Middle frontal gyrus (tissue), 1 donor: ENCODE data around the gene EFCAB6.

Source experiments
- DNase-seq: peaks from one replicate; pipeline ENCODE4 v3.0.0-alpha.2; 2015; ENCODE audit warnings: low spot score; ENCODE audit errors: extremely low spot score

EFCAB6 gene, protein sequence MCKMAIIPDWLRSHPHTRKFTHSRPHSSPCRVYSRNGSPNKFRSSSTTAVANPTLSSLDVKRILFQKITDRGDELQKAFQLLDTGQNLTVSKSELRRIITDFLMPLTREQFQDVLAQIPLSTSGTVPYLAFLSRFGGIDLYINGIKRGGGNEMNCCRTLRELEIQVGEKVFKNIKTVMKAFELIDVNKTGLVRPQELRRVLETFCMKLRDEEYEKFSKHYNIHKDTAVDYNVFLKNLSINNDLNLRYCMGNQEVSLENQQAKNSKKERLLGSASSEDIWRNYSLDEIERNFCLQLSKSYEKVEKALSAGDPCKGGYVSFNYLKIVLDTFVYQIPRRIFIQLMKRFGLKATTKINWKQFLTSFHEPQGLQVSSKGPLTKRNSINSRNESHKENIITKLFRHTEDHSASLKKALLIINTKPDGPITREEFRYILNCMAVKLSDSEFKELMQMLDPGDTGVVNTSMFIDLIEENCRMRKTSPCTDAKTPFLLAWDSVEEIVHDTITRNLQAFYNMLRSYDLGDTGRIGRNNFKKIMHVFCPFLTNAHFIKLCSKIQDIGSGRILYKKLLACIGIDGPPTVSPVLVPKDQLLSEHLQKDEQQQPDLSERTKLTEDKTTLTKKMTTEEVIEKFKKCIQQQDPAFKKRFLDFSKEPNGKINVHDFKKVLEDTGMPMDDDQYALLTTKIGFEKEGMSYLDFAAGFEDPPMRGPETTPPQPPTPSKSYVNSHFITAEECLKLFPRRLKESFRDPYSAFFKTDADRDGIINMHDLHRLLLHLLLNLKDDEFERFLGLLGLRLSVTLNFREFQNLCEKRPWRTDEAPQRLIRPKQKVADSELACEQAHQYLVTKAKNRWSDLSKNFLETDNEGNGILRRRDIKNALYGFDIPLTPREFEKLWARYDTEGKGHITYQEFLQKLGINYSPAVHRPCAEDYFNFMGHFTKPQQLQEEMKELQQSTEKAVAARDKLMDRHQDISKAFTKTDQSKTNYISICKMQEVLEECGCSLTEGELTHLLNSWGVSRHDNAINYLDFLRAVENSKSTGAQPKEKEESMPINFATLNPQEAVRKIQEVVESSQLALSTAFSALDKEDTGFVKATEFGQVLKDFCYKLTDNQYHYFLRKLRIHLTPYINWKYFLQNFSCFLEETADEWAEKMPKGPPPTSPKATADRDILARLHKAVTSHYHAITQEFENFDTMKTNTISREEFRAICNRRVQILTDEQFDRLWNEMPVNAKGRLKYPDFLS (N-terminal part only)

DNA sequence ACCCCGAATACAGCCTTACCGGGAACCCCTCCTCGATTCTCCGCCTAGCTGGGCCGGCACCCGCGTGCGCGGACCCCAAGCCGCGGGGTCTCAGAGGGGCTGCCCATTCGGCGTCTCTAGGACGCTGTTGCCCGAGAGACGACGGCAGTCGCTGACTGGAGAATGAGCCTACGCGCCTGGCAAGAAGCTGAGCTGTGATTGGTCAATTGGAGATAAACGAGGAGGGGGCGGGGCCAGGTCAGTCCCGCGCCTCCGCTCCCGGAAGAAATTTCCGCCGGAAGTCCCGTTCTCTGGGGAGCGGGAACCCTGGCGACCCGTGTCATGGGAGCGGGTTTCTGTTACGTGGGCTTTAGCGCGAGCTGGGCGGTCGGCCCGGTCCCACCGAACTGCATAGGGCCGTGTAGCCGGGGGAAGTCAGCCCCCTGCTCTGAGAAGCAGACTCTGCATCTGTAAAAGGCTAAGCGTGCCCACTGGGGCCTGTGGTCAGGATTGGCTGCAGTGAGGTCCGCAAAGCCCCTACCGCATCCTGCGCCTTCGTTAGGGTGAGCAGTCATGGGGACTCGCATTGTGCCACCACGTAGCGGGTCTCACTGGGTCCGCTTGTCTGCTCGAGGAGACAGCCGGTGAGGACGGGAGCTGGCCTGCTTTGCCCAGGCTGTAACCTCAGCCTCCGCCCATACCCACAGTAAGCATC, at the start of gene EFCAB6:
TSS of gene EFCAB6 (minus strand) at position 157 of the 694 bp plus-strand sequence. CDS start 29,987 bp downstream, outside the sequence.
- DNase-seq, result peak; percentile 88

DNA sequence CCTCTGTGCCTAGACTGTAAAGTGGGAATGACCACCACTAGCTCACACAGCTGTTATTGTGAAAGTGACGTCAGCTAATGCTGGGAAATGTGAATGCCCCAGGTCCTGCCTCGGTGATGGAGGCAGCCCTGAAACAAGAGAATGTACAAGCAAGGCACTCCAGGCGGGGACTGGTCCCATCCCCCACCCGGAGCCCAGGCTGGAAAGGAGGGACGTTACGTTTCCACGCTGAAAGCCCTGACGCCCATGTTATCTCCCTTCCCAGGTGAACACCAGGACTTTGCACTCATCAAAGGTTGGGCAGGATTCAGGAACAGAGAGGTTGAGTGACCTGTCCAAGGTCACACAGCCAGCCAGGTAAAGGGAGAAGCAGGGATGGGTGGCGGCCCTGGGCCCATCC, 49.4 kb upstream of the EFCAB6 start:
- no peak for DNase-seq

DNA sequence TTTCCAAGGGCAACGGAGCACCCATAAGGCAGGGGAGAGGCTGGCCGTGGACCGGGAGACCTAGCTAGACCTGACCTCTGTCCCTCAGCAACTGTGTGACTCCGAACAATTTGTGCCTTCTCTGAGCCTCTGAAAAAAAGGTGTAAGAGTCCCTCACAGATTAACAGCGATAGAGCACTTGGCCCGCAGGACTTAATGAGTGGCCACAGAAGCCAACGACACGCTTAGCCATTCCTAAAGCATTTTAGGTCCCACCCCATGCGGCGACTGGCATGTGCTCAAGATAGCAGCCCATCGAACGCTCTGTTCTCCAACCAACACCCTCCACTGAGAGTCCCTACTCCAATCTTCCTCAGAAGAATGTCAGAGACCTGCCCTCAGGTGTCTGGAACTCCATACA, 48.7 kb upstream of the EFCAB6 start:
- no peak for DNase-seq

DNA sequence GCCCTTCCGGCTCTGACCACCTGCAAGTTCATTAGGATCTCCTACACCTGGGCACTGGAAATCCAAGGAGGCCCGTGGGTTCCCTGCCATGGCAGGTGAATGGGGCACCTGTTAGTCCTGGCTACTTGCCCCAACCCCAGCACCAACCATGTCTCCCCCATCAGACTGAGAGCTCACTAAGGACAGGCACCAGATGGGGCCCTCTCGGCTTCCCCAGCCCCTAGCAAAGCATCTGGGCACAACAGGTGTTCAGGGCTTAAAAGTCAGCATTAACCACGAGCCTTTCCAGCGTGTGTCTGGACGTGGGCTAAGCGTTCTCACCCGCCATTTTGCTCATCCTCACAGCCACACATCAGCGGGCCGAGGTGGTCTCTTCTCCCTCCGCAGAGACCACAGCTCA, 48.0 kb upstream of the EFCAB6 start:
- DNase-seq, result no peak

DNA sequence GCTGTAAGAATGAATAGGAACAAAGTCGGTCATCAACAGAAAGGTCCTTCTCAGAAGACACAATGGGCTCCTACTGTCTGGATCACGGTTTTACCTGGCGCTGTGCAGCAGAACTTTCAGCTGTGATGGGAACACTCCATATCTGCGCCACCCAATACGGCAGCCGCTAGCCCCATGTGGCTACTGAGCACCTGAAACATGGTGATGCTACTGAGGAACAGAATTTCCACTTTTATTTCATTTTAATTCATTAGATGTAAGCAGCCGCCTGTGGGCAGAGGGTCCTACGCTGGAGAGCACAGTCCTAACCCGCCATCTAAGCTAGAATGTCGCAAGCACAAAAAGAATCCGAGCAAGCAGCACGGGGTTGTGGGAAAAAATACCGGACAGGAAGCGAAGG, 47.5 kb upstream of the EFCAB6 start:
- DNase-seq, result no peak

DNA sequence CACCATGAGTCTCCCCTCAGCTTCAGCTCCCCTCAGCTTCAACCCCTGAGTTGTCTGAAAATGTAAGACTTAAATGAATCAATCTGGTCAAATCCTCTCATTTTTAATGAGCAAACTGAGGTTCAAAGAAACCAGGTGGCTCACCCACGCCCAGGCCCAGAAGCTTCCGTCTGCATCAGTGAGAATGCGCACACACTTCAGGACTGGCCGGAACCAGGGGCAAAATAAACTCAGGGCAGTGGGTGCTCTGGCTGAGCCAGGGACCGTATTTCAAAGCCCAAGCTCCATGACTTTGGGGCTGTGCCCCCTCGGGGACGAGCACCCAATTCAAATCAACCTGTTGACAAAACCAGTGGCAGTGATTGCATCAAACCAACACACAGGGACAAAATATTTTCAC, 47.1 kb upstream of the EFCAB6 start:
- DNase-seq, result no peak

DNA sequence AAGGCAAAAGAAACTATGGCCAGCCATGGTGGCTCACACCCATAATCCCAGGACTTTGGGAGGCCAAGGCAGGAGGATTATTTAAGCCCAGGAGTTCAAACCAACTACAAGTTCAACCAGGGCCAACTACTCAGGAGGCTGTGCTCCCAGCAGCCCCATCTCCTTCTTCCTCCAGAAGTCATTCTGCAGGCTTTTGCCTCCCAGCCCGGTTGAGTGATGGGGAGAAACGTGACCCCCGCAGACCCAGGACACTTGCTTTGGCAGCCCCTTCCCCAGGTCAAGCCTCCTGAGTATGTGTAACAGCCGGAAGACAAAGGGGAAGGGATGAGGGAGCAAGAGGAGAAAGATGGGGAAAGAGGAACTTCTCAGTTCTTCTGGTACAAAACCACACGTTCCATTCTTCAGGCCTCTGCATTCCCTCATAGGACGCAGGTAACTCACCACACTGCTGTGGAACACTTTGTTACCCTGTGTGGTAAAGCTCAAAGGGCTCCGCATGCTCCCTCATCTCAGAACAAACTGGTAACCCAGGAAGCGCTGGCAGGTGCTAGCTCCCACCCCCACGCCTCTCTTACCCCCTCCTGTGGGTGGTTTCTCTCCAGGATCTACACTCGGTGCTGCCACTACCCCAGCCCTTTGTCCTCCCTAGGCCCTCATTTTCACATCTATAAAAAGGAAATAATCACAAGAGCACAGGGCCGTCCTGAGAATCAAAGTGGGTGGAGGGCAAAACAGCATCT, 46.2 kb upstream of the EFCAB6 start:
- DNase-seq, result no peak

DNA sequence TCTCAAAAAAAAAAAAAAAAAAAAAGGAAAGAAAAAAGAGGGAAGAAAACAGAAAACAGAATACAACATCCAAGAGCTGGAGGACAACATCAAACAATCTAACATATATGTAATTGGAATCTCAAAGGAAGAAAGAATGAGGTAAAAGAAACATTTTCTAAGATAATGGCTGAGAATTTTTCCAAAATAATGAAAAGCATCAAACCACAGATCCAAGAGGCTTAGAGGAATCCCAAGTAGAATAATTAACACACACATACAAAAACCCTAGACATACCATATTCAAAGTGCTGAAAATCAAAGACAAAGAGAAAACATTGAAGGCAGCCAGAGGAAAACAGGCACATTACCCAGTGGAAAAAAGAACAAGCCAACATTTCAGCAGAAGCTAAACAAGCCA, 45.3 kb upstream of the EFCAB6 start:
- no peak for DNase-seq

DNA sequence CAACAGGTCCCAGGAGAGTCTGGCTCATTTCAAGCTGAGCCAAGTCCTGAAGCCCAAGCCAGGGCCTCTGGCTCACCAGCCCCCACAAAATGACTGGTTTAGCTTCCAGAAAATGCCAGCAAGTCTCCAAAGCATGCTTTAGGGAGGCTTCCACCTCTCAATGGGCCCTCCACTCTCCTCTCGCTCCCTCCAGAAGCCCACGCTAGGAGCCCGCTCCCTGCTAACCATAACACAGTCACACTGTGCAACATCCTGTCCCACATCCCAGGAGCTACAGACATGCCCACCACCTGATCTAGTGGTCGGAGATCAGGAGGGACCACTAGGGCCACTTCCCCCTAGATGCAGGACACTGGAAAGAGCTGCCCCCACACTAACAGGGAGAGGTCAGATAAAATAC, 43.3 kb upstream of the EFCAB6 start:
- DNase-seq, result no peak

DNA sequence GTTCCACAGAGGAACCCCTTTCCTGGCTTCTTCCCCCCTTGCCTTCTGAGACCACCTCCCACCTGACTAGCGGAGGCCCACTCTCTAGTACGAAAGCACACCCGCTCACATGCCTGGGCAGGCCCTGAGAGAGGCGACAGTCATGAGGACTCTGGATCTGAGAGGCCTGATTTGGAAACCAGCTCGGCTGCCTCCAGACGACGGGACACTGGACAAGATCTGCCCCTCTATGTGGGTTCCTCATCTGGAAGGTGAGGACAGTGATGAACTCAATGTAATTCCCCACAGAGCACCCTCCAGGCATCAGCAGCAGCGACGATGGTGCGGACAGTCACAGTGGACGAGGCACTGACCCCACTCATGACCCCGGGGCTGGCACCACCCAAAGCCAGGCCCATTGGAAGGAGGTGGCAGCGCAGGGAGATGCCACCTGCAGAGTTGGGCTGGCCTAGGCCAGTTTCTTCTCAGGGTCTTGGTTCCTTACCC, 42.7 kb upstream of the EFCAB6 start:
- no peak for DNase-seq

DNA sequence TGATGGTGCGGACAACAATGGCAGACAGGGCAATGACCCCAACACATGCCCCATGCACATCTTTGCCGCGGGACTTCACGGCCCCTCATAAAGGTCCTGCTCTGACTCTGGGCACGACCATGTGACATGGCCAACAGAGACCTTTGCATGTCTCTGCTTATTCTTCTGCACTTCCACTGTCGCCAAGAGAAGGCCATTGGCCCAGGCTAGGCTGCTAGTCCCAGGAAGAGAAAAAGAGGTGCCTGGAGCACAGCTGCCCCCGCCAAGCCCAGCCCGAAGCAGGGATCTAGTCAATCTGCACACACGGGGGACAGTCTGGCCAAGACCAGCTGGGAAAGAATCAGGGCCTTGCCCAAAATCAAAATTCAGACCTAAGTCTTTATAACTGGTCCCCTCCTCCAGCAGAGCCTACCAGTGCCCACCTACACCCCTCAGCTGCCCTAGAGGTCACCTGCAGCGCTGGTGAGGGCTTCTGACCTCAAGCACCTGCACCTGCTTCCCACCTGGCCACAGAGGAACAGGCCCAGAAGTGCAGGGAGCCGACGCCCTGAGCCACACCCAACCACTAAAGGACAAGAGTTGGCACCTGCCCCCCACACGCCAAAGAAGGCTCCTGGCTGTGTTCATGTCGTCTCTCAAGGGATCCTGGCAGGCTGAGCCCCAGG, 42.1 kb upstream of the EFCAB6 start:
- DNase-seq, result no peak

DNA sequence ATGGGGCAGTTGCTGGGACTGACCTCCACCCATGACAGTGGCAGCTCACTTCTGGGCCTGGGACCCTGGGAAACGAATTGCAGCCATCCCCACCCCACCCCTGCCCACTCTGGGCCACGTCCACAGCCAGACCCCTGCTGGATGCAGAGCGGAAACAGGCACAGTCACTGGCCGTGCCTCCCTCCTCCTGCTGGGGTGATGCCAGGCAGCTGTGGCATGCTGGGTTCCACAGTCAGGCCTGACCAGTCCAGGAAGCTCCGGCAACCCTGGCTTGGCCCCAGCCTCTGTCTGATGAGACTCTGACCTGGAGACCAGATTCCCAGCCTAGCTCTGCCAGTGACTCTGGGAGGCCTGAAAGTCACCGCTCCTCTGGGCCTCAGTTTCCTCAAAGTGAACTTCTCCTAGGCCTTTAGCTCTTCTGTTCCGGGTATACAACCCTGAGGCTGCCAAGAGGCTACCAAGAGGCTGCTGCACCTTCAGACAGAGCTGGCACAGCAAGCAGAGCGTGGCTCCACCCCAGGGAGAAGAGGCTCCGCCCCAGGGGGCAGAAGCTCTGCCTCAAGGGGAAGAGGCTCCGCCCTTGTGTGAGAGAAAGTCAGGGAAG, 41.3 kb upstream of the EFCAB6 start:
- DNase-seq, result no peak

DNA sequence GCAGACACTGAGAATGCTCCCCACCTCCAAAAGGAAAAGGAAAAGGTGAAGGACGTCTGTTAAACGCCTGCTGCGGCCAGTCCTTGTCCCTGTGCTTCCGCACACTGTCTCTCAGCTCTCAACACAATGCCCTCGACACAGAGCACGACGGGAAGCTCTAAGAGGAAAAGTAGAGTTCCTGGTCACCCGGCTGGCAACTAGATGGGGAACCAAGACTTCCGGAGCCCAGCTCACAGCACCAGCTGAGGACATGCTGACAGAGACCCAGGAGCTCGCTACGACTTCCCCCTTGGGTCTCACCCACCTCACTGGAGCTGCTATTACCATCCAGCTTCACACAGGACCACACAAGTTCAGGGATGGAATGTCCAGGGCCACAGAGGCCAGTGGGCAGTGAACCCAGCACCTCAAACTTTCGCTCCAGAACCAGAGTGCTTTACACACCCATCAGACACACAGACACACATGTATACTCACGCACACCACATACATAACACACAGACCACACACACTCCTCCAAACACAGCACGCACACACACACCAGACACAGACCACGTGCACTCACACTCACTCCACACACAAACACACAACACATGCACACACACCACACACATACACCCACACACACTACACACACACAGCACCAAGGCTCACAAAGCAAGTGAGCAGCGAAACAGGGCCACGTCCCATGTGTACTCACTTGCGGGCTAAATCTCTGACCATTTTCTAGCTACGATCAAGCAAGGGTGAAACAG, 40.6 kb upstream of the EFCAB6 start:
- DNase-seq, result no peak

DNA sequence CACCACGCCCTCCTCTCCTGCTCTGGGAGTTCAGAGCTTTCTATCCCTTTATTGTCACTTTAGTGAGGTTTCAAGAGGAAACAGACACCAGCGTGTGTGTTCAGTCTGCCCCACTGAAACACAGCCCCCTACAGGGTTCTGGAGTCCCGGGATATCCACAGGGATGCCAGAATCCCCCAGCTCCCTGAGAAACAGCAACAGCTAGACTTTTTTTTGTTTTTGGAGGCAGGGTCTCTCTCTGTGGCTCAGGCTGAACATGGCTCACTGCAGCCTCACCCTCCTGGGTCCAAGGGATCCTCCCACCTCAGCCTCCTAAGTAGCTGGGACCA, 39.8 kb upstream of the EFCAB6 start:
- no peak for DNase-seq

DNA sequence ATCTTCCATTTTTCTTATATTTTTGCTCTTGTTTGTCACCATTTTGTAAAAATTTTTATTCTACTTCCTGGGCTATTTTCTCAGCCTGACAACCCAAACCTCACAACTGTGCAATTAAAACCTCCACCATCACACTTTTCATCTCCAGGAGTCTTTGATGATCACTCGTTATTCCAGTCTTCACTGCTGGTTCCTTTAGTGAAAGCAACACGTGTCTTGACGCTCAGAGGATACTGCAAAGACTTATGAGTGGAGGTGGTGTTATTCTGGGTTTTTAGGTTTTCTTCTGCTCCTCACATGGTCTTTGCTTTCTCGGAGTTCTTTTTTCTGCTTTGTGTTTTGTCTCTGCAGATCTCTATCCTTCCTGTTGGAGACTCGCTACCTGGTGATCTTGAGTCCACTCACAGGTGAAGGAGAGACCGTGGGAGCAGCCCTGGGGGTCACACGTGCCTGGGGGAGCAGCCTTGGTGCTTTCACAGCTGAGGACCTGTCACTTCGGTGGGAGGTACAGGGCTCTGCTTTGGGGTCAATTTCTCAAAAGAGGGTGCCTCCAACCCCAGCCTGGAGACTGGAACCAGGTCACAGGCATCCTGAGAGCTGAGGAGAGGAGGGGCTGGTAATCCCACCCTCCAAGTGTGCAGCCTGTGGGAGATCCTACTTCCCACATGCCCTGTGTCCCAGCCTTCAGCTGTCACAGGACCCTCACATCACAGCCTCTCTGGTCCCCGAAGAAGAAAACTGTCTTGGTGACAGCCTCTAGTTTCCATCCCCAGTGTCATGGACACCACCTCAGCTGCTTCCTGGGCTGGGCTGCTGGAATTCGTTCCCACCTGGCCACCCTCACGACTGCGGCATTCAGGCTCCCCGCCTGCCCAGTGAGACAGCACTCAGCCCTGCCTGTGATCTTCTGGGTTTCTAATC, 39.2 kb upstream of the EFCAB6 start:
- DNase-seq, result no peak

DNA sequence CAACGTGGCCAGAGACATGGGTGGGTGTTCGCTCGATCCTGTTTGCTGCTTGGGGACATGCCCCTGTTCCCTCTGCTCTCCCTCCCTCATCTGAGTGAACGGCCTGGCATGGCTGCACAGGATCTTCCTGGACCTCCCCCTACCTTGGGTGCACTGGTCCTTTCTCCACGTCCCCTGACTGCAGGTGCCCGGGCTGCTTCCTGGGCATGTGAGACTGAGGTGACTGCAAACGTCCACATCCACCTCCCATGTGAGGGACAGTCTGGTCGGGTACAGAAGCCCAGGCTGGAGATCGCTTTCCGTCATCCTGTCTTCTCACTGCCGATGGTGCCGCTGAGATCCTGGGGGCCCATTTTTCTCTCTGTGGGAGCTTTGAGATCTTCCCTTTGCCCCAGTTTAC, 38.4 kb upstream of the EFCAB6 start:
- DNase-seq, result no peak

DNA sequence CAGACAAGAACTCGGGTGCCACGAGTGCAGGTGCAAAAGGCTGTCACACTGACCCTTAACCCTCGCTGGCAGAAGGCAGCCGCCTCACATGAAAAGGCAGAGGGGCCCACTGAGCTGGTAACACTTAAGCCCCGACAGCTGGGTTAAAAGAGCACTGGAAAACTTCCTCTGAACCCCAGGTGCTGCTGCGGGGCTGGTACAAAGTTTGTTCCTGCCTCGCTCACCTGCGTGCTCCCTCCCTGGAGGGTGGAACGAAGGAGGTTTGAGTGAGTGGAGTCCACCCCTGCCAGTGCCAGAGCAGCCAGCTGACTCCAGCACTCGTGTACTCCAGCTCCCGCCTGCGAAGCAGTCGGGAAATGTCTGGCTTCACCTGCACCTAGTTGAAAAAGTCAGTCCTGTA, 37.6 kb upstream of the EFCAB6 start:
- no peak for DNase-seq
